OCI-LY3 (cell line): ENCODE data around the gene NLRP13.

Experiments
- H2AFZ ChIP-seq: fragments of 200-600, 300-600 bp; shearing (Covaris generic); 2 replicates; pipeline ENCODE4 v1.6.0; 2014; ENCODE audit warnings: antibody characterized with exemption, low read depth, low read length
- H3K27ac ChIP-seq: fragments of 200-600, 300-600 bp; sonication (generic); 2 replicates; pipeline ENCODE4 v1.5.1; 2014; ENCODE audit warnings: mild to moderate bottlenecking, low read length, moderate library complexity, mixed read lengths
- H3K27me3 ChIP-seq: fragments of 200-600, 300-600 bp; sonication (generic); 2 replicates; pipeline ENCODE4 v1.6.1; 2014; ENCODE audit warnings: low read depth, low read length, mixed read lengths
- H3K36me3 ChIP-seq: fragments of 200-600, 300-600 bp; sonication (generic); replicated peaks from 2 replicates; pipeline ENCODE3; 2014; ENCODE audit warnings: low read depth, low read length, mixed read lengths
- H3K4me1 ChIP-seq: fragments of 300-600, 200-600 bp; sonication (generic); 2 replicates; pipeline ENCODE4 v1.6.1; 2014; ENCODE audit warnings: low read length, mixed read lengths
- H3K4me2 ChIP-seq: fragments of 200-600, 300-600 bp; sonication (generic); 2 replicates; pipeline ENCODE4 v1.6.1; 2014; ENCODE audit warnings: low read length, mixed read lengths
- H3K4me3 ChIP-seq: fragments of 300-600, 200-600 bp; sonication (generic); 2 replicates; pipeline ENCODE4 v1.5.1; 2014; ENCODE audit warnings: antibody characterized with exemption, mild to moderate bottlenecking, low read length, moderate library complexity
- H3K79me2 ChIP-seq: fragments of 300-600, 200-600 bp; shearing (Covaris generic); 2 replicates; pipeline ENCODE4 v1.6.1; 2014; ENCODE audit warnings: mild to moderate bottlenecking, low read length, mixed read lengths
- H3K9ac ChIP-seq: fragments of 300-600, 200-600 bp; shearing (Covaris generic); 2 replicates; pipeline ENCODE4 v1.6.0; 2014; ENCODE audit warnings: mild to moderate bottlenecking, low read length, moderate library complexity
- H3K9me3 ChIP-seq: fragments of 200-600, 300-600 bp; shearing (Covaris generic); 2 replicates; pipeline ENCODE4 v1.6.1; 2014; ENCODE audit warnings: low read length, mixed read lengths; ENCODE audit not compliant: insufficient read depth
- H4K20me1 ChIP-seq: fragments of 200-600, 300-600 bp; sonication (generic); 2 replicates; pipeline ENCODE4 v1.6.1; 2016; ENCODE audit warnings: low read length, mixed read lengths; ENCODE audit not compliant: insufficient read depth
- CTCF ChIP-seq: fragments of 200-600, 300-600 bp; sonication (generic); IDR thresholded peaks from 2 replicates; pipeline ENCODE4 v1.5.1; 2014; ENCODE audit warnings: antibody characterized with exemption, low read length, low read depth
- EZH2phosphoT487 ChIP-seq: fragments of 200-600 bp; shearing (Covaris generic); IDR thresholded peaks from 2 replicates; pipeline ENCODE4 v1.6.1; 2018; ENCODE audit warnings: antibody characterized with exemption, mixed run types, low read depth

The NLRP13 gene

DNA sequence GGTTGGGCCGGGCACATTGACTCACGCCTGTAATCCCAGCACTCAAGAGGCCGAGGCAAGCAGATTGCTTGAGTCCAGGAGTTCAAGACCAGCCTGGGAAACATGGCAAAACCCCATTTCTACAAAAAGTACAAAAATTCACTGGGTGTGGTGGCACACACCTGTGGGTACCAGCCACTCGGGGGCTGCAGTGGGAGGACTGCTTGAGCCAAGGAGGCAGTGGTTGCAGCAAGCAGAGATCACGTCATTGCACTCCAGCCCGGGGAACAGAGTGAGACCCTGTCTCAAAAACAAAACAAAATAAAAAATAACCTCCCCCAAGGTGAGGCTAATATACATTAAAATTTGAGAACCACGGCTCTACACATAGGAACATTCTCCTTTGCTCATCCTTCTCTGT, 24.9 kb downstream of the NLRP13 start:
- H3K27me3 ChIP-seq = no peaks in the 10 kb centered on the region
- no peaks in the 10 kb centered on the region for H3K36me3 ChIP-seq
- TF ChIP-seq EZH2phosphoT487 (no peak), CTCF (no peak)
- 0 out of 2 replicates have a peak, but pooled peaks cover 4% of the 10 kb centered on the region for H3K9me3 ChIP-seq
- H3K4me3 ChIP-seq = no peak overlapping the region
- no peaks in the 10 kb centered on the region for H3K4me1 ChIP-seq
- H3K4me2 ChIP-seq = no peak overlapping the region
- no peak overlapping the region for H3K9ac ChIP-seq
- H2AFZ ChIP-seq = no peak overlapping the region
- no peaks in the 10 kb centered on the region for H3K79me2 ChIP-seq
- no peak overlapping the region for H3K27ac ChIP-seq
- H4K20me1 ChIP-seq = no peaks in the 10 kb centered on the region

- H3K79me2 ChIP-seq = no peaks in the 10 kb centered on the region
- no peaks in the 10 kb centered on the region for H3K9me3 ChIP-seq
- H3K27ac ChIP-seq = no peak overlapping the region
- no peaks in the 10 kb centered on the region for H3K4me1 ChIP-seq
- no peak overlapping the region for H3K9ac ChIP-seq
- H4K20me1 ChIP-seq = no peaks in the 10 kb centered on the region
- TF ChIP-seq CTCF = no peak
- TF ChIP-seq EZH2phosphoT487 = no peak
- H3K36me3 ChIP-seq = no peaks in the 10 kb centered on the region
- H3K4me2 ChIP-seq = no peak overlapping the region
- H2AFZ ChIP-seq = no peak overlapping the region
- no peak overlapping the region for H3K4me3 ChIP-seq
- H3K27me3 ChIP-seq = no peaks in the 10 kb centered on the region; the same call in 1 of the 2 replicates
Observed at GRCh38 chr19:55902080-55902751, 29.9 kb downstream of the NLRP13 start.

DNA sequence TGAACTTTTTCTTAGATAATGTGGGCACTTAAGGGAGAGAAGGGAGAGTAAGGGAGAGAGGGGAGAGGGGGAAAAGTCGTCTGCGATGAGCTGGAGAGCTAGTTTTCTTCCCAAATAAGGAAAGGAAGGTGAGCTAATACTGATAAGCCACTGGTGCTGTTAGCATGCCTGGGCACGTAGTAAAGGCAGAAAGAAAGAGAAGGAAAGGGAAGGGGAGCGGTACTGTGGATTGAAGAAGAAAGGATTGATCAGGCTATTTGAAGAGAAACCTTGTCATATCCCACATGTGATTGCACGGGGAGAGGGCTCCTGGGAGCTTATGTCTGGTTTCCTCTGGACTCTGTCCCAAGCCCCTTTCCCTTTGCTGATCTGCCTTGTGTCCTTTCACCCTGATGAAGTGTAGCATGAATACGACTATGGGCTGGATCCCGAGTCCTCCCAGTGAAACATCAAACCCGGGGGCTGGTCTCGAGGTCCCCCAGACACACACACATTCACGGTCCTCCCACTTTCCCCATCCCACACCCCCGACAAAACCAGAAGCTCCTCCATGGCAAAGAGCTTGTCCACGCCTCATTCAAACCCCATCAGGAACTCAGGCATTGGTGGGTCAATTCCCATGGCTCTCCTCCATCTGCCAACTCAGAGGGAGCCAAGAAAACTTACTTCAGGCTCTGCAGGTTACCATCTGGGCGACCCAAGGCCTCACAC, 30.6 kb downstream of the NLRP13 start:
- no peaks in the 10 kb centered on the region for H4K20me1 ChIP-seq
- H3K27me3 ChIP-seq = no peaks in the 10 kb centered on the region; the same call in 1 of the 2 replicates
- no peak overlapping the region for H3K4me2 ChIP-seq
- no peak overlapping the region for H3K4me3 ChIP-seq
- H3K27ac ChIP-seq = no peak overlapping the region
- no peaks in the 10 kb centered on the region for H3K36me3 ChIP-seq
- TF ChIP-seq EZH2phosphoT487 = no peak
- no peak for TF ChIP-seq CTCF
- H3K9ac ChIP-seq = no peak overlapping the region
- H3K79me2 ChIP-seq = no peaks in the 10 kb centered on the region
- H3K4me1 ChIP-seq = no peaks in the 10 kb centered on the region
- no peaks in the 10 kb centered on the region for H3K9me3 ChIP-seq
- H2AFZ ChIP-seq = no peak overlapping the region

DNA sequence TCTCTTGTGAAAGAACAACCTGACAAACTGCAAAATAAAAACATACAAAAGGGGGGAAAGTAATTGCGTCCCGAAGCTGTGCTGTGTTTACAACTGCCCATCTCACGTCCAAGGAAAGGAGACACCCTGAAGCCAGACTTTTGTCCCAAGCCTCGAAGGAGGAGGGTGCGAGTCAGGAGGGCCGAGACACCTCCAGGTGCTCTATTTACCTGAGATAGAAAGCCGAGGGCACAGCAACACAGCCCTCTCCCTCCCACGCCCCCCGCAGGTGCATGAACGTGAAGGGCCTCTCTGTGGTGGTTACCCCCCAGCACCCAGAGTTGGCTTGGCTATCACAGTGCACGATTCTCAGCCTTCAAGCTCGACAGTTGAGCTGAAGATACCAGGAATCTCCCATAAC, 33.2 kb downstream of the NLRP13 start:
- Histone ChIP-seq H3K79me2 (no peaks in the 10 kb centered on the region), H2AFZ (no peak overlapping the region), H3K4me1 (no peaks in the 10 kb centered on the region), H3K27ac (no peak overlapping the region), H3K4me3 (no peak overlapping the region), H3K4me2 (no peak overlapping the region), H3K36me3 (no peaks in the 10 kb centered on the region), H4K20me1 (no peaks in the 10 kb centered on the region), H3K27me3 (no peaks in the 10 kb centered on the region; the same call in 1 of the 2 replicates), H3K9ac (no peak overlapping the region), H3K9me3 (no peaks in the 10 kb centered on the region)
- TF ChIP-seq CTCF = no peak
- TF ChIP-seq EZH2phosphoT487 = no peak
